Measurements from ENCODE around the gene POLR3E.
A peak's percentile ranks its signal among the peaks of the same experiment; 100 is the strongest.

The POLR3E gene

GRCh38 chr16:22297114-22297870 lies at the start of gene POLR3E:
TSS of gene POLR3E (plus strand) at chr16:22297409. CDS start at chr16:22302969, 5,560 bp downstream.
- TF ChIP-seq CTCF (IDR thresholded peaks at IDR 0.05; ENCODE audit: borderline replicate concordance, extremely low read depth, low read length, poor library complexity, severe bottlenecking) (peak; percentile 97), EZH2 (IDR thresholded peaks at IDR 0.05; ENCODE audit: borderline replicate concordance, low read depth, low read length, severe bottlenecking) (no peak)
- DNase-seq (peak; percentile 99), ATAC-seq (ENCODE audit: insufficient read depth, low read depth) (peak; percentile 84)
- H3K36me3 ChIP-seq (ENCODE audit: insufficient read depth, low read length) = peaks cover 19% of the 10 kb centered on the region; the same call in 1 of the 2 replicates
- H3K79me2 ChIP-seq (ENCODE audit: insufficient read depth, low read length) = peaks cover 51% of the 10 kb centered on the region
- no peaks in the 10 kb centered on the region for H3K9me3 ChIP-seq (ENCODE audit: insufficient read depth, low read length, severe bottlenecking)
- peak within 1 kb of the TSS; percentile 80 for H3K4me2 ChIP-seq (ENCODE audit: insufficient read depth, low read length)
- H2AFZ ChIP-seq (ENCODE audit: low read depth, low read length) = peak within 1 kb of the TSS; percentile 80
- H3K9ac ChIP-seq (ENCODE audit: low read depth, low read length) = peak within 1 kb of the TSS; percentile 74
- peak within 1 kb of the TSS; percentile 73 to 80 for H3K4me3 ChIP-seq (ENCODE audit: low read depth in 1 of 2, low read length in 2 of 2)
- H4K20me1 ChIP-seq (ENCODE audit: insufficient read depth, low read length) = peaks cover 40% of the 10 kb centered on the region
- H3K27me3 ChIP-seq (ENCODE audit: insufficient read depth, low read length, poor library complexity) = no peaks in the 10 kb centered on the region
- peak within 1 kb of the TSS; percentile 74 for H3K27ac ChIP-seq (ENCODE audit: low read length)
- peaks cover 29% of the 10 kb centered on the region for H3K4me1 ChIP-seq (ENCODE audit: insufficient read depth, low read length)

- H3K9ac ChIP-seq (ENCODE audit: low read depth, low read length) = no peak overlapping the region
- H3K4me3 ChIP-seq (ENCODE audit: low read depth in 1 of 2, low read length in 2 of 2) = no peak overlapping the region
- no peaks in the 10 kb centered on the region for H3K9me3 ChIP-seq (ENCODE audit: insufficient read depth, low read length, severe bottlenecking)
- H4K20me1 ChIP-seq (ENCODE audit: insufficient read depth, low read length) = no peaks in the 10 kb centered on the region
- H3K4me1 ChIP-seq (ENCODE audit: insufficient read depth, low read length) = no peaks in the 10 kb centered on the region
- ATAC-seq (ENCODE audit: insufficient read depth, low read depth) (no peak), DNase-seq (no peak)
- no peaks in the 10 kb centered on the region for H3K79me2 ChIP-seq (ENCODE audit: insufficient read depth, low read length)
- H3K36me3 ChIP-seq (ENCODE audit: insufficient read depth, low read length) = peaks cover 48% of the 10 kb centered on the region
- no peaks in the 10 kb centered on the region for H3K27me3 ChIP-seq (ENCODE audit: insufficient read depth, low read length, poor library complexity)
- H3K27ac ChIP-seq (ENCODE audit: low read length) = no peak overlapping the region
- no peak overlapping the region for H2AFZ ChIP-seq (ENCODE audit: low read depth, low read length)
- no peak overlapping the region for H3K4me2 ChIP-seq (ENCODE audit: insufficient read depth, low read length)
- TF ChIP-seq CTCF (IDR thresholded peaks at IDR 0.05; ENCODE audit: borderline replicate concordance, extremely low read depth, low read length, poor library complexity, severe bottlenecking) = no peak
- TF ChIP-seq EZH2 (IDR thresholded peaks at IDR 0.05; ENCODE audit: borderline replicate concordance, low read depth, low read length, severe bottlenecking) = no peak
These were observed 46.7 kb upstream of the POLR3E start for GRCh38 chr16:22250522-22250921.

GRCh38 chr16:22252317-22252716 lies 44.9 kb upstream of the POLR3E start:
- H3K27me3 ChIP-seq (ENCODE audit: insufficient read depth, low read length, poor library complexity) = no peaks in the 10 kb centered on the region
- H3K4me1 ChIP-seq (ENCODE audit: insufficient read depth, low read length) = no peaks in the 10 kb centered on the region
- no peaks in the 10 kb centered on the region for H4K20me1 ChIP-seq (ENCODE audit: insufficient read depth, low read length)
- no peak overlapping the region for H3K9ac ChIP-seq (ENCODE audit: low read depth, low read length)
- no peak overlapping the region for H3K4me2 ChIP-seq (ENCODE audit: insufficient read depth, low read length)
- TF ChIP-seq CTCF (IDR thresholded peaks at IDR 0.05; ENCODE audit: borderline replicate concordance, extremely low read depth, low read length, poor library complexity, severe bottlenecking) = no peak
- TF ChIP-seq EZH2 (IDR thresholded peaks at IDR 0.05; ENCODE audit: borderline replicate concordance, low read depth, low read length, severe bottlenecking) = no peak
- H3K36me3 ChIP-seq (ENCODE audit: insufficient read depth, low read length) = peaks cover 52% of the 10 kb centered on the region
- no peak for DNase-seq
- no peak overlapping the region for H2AFZ ChIP-seq (ENCODE audit: low read depth, low read length)
- no peaks in the 10 kb centered on the region for H3K79me2 ChIP-seq (ENCODE audit: insufficient read depth, low read length)
- H3K27ac ChIP-seq (ENCODE audit: low read length) = no peak overlapping the region
- no peaks in the 10 kb centered on the region for H3K9me3 ChIP-seq (ENCODE audit: insufficient read depth, low read length, severe bottlenecking)
- no peak overlapping the region for H3K4me3 ChIP-seq (ENCODE audit: low read depth in 1 of 2, low read length in 2 of 2)
- ATAC-seq (ENCODE audit: insufficient read depth, low read depth) = no peak

All from DND-41 (cell line).